Aorta (tissue), 5 donors: ENCODE data around the gene SHB. TPM values are rescaled to one million over a fixed set of nuclear protein-coding genes. Genes with fewer than 3 reads are reported as not detected.
A peak's percentile ranks its signal among the peaks of the same experiment; 100 is the strongest.

ENCODE experiments used
- ATAC-seq: fragments of 200-7000 bp; cut with Tn5 transposase; one replicate; pipeline ENCODE4 v1.9.1; 2022; ENCODE audit warnings: moderate library complexity; ENCODE audit not compliant: low FRiP score
- DNase-seq, 2 donors: peaks; one replicate each; pipeline ENCODE4 v3.0.0-alpha.2; 2020
- H3K27ac ChIP-seq, 2 donors: one replicate each; pipeline ENCODE4 v1.5.1; 2013; ENCODE audit warnings: low read length in 2 of 2, mild to moderate bottlenecking in 2 of 2, moderate library complexity in 2 of 2, control low read depth in 1 of 2, inconsistent platforms in 1 of 2, low read depth in 1 of 2
- H3K27me3 ChIP-seq, 2 donors: one replicate each; pipeline ENCODE4 v1.6.1; 2013; ENCODE audit warnings: control low read depth in 1 of 2, low read length in 1 of 2, mild to moderate bottlenecking in 1 of 2, moderate library complexity in 1 of 2; ENCODE audit not compliant: insufficient read depth in 2 of 2, control insufficient read depth in 1 of 2
- H3K36me3 ChIP-seq, 2 donors: one replicate each; pipeline ENCODE4 v1.6.1; 2013; ENCODE audit warnings: control low read depth in 1 of 2, low read length in 1 of 2, mild to moderate bottlenecking in 1 of 2; ENCODE audit not compliant: insufficient read depth in 2 of 2, control insufficient read depth in 1 of 2
- H3K4me1 ChIP-seq, 2 donors: one replicate each; pipeline ENCODE4 v1.6.1; 2013; ENCODE audit warnings: low read length in 2 of 2, control low read depth in 1 of 2, mild to moderate bottlenecking in 1 of 2, moderate library complexity in 1 of 2; ENCODE audit not compliant: insufficient read depth in 2 of 2, control insufficient read depth in 1 of 2
- H3K4me3 ChIP-seq, 2 donors: one replicate each; pipeline ENCODE4 v1.5.1; 2013; ENCODE audit warnings: low read length in 2 of 2, control low read depth in 1 of 2, mild to moderate bottlenecking in 1 of 2
- H3K9me3 ChIP-seq: one replicate; pipeline ENCODE4 v1.6.1; 2013; ENCODE audit warnings: mild to moderate bottlenecking, low read length; ENCODE audit not compliant: control insufficient read depth
- WGBS, 2 donors: extraction: QIAGEN DNeasy Blood & Tissue Kit; methylation state at CpG; one replicate each; pipeline ENCODE4 v1.1.7; 2013; 5-methylcytosine and 5-hydroxymethylcytosine counted together
- intact Hi-C, 2 donors: fragments of 100-400 bp; cut with DNase I; formaldehyde crosslinking; loops; one replicate each; pipeline versions ENCODE4 v1.14.2 to v1.15.0; 2022
- polyA plus RNA-seq, 2 donors: library from polyadenylated mRNA; stranded (reverse); fragments of 200-250 nt; gene quantifications; one replicate each; pipeline ENCODE4 v1.2.3, GENCODE V29; 2013
- total RNA-seq, 2 donors: library from RNA; stranded (reverse); fragmentation: NEBNext Ultra II Directional; extraction: Animal tissue kit (Norgen Biotek cat#: 25700); gene quantifications; one replicate each; pipeline ENCODE4 v1.2.1, GENCODE V29; 2021
- donor health status: healthy with polysubstance abuse.
- donor health status: Bipolar disorder and iron deficiency.
- donor health status: DM: no; HTN: no; CAD: no.
- donor health status: DM: no; HTN: no; CAD: no.
- donor health status: DM: yes; HTN: yes; CAD: no.

SHB gene
- total and polyA plus RNA-seq, 4 donors, result 3.5 to 29.3 (median 17.2) TPM

DNA sequence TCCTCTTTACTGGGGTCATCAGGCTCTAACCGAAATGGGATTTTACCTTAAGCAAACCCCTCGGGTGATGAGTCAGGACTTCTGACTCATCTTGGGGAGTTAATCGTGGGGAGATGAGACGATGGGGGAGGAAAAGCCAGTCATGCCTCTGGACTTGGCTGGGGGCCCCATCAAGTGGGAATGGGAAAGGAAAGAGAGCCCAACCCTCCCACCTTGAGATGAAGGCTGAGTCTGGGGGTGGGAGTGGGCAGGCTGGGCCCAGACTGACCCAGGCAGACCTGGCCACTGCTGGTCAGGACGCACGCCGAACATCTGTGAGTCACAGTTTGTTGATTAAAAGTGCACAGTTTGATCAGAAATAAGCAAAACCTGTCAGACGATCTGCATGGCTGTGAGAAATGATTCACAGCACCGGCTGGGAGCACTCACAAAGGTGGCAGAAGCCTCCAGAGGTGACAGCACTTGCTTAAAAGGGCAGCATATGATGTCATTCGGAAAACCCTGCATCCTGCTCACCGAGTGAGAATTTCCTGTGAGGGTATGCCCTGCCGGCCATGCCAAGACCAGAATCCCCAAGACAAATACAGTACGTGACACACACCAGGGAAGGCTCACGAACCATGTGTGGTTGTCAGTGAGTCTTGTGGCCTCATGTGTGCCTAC, 115.1 kb downstream of the SHB start:
- Histone ChIP-seq H3K4me1 (no peaks in the 10 kb centered on the region), H3K36me3 (no peaks in the 10 kb centered on the region), H3K9me3 (no peaks in the 10 kb centered on the region), H3K27me3 (no peaks in the 10 kb centered on the region), H3K27ac (no peak overlapping the region), H3K4me3 (no peak overlapping the region)
- peak; percentile 45 for ATAC-seq
- intact Hi-C loops, result loop anchor here in 1 of 2 donors (10.0 kb wide), 1 partner anchor 441 kb away; the partner anchor contains the start of gene ALDH1B1
- WGBS, 2 donors, result 10 to 13% methylated on average over 14 of the region's 14 CpGs
- DNase-seq, result peak; percentile 81 to 82

DNA sequence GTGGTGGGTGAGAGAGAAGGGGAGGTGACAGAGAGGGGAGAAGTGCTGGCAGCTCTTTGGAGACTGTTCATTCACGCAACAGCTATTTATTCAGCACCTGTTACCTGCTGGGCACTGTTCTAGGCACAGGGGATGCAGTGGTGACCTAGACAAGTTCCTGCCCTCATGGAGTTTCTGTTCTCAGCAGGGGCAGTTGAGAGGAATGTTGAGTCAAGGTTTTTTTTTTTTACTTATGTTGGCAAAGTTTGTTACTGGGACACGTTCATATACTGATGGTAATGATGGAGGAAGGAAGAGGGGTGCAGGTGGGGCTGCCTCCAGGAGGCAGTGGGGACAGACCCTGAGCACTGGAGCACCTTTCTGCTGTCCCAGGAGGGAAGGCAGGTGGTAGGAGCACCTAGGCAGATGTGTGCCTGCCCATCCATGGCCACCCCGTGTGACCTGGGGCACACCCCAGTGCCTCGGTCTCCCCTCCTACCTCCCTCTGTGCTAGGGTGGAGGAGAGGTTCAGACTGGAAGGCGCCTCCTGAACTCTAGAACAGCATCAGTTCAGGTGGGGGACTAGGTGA, 115.7 kb downstream of the SHB start:
- ATAC-seq, result no peak
- no peaks in the 10 kb centered on the region for H3K27me3 ChIP-seq
- H3K9me3 ChIP-seq, result no peaks in the 10 kb centered on the region
- intact Hi-C loops, result loop anchor here in 1 of 2 donors (10.0 kb wide), 1 partner anchor 442 kb away; the partner anchor contains the start of gene ALDH1B1
- 93% methylated on average over 5 of the region's 5 CpGs for WGBS, 2 donors
- no peak overlapping the region for H3K4me3 ChIP-seq
- peaks cover 0 to 1% of the 10 kb centered on the region in 2 donors for H3K4me1 ChIP-seq
- no peaks in the 10 kb centered on the region for H3K36me3 ChIP-seq
- peak overlapping the region in 1 of 2 donors; percentile 9 for H3K27ac ChIP-seq
- DNase-seq, result no peak

DNA sequence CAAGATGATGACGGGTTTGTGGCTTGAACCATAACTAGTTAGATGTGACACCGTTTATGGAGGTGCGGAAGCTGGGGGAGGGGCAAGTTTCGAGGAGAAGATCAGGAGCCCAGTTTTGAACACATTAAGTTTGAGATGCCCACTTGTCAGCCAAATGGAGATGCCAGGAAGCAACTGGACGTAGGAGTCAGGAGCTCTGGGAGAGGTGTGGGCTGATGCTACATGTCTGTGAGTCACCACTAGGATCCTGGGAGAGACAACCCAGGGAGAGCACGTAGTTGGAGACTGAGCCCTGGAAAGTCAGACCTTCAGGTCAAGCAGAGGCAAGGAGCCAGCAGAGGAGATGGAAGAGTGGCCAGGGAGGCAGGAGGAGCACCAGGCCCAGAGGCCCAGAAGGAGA, 116.3 kb downstream of the SHB start:
- intact Hi-C loops, result loop anchor here in 1 of 2 donors (10.0 kb wide), 1 partner anchor 442 kb away; the partner anchor contains the start of gene ALDH1B1
- H3K36me3 ChIP-seq, result no peaks in the 10 kb centered on the region
- H3K27me3 ChIP-seq, result no peaks in the 10 kb centered on the region
- peaks cover 0 to 3% of the 10 kb centered on the region in 2 donors for H3K4me1 ChIP-seq
- H3K9me3 ChIP-seq, result no peaks in the 10 kb centered on the region
- 80 to 84% methylated on average over 6 of the region's 6 CpGs for WGBS, 2 donors
- peak overlapping the region in 1 of 2 donors; percentile 9 for H3K27ac ChIP-seq
- no peak overlapping the region for H3K4me3 ChIP-seq
- no peak for DNase-seq
- no peak for ATAC-seq

DNA sequence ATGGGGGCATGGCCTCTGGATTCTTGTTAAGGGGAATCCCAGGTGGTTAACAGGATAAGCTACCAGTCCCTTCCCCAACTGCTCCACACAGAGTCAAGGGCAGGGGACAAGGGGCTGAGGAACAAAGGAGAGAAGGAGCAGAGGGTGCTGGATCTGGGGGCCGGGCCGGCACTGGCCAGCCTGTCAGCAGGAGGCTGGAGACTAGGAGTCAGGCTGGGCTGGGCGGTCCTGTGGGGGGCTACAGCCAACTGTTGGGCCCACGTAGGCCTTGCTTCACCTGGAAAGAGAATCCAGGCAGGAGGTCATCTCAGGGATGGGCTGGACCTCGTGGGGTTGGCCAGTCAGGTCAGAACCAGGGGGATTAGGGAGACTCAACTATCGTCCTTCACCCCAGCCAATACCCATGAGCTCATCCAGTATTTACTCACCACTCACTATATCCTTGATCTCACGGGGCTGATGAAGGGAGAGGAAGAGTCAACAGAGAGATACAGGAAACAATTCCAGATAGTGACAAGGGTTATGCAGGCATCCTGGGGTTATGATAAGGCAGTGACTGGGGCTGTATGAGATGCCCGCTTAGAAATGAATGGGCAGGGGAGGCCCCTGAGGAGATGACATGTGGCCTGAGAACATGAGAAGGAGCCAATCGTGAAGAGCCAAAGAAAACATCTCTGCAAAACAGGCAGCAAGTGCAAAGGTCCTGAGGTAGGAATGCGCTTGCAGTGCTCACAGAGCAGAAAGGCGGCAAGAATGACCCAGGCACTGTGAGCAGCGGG, 117.2 kb downstream of the SHB start:
- no peak for DNase-seq
- WGBS, 2 donors, result 77 to 80% methylated on average over 12 of the region's 12 CpGs
- Histone ChIP-seq H3K4me3 (no peak overlapping the region), H3K4me1 (peaks cover 0 to 3% of the 10 kb centered on the region in 2 donors), H3K27ac (no peak overlapping the region), H3K27me3 (no peaks in the 10 kb centered on the region), H3K36me3 (no peaks in the 10 kb centered on the region), H3K9me3 (no peaks in the 10 kb centered on the region)
- ATAC-seq, result no peak
- intact Hi-C loops, result loop anchor here in 1 of 2 donors (10.0 kb wide), 1 partner anchor 443 kb away; the partner anchor contains the start of gene ALDH1B1

DNA sequence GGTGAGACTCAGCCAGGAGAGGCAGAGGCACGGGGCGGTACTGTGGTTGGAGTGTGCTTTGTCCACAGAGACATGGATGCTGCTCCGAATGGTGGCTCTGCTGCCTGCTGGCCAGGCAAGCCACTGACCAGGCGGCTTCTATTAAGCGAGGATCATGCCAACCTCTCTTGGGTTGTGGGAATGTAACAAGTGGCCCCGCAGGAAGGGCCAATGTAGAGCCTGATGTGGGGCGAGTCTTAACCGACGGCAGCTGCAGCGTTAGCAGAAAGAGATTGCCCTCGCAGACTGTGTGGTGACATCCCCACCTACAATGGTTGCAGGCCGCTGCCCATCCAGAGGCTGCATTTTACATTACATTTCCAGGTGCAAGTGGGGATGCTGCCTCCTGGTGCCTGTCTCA, 118.5 kb downstream of the SHB start:
- intact Hi-C loops, result loop anchor here in 1 of 2 donors (10.0 kb wide), 1 partner anchor 444 kb away; the partner anchor contains the start of gene ALDH1B1
- 91 to 95% methylated on average over 12 of the region's 12 CpGs for WGBS, 2 donors

DNA sequence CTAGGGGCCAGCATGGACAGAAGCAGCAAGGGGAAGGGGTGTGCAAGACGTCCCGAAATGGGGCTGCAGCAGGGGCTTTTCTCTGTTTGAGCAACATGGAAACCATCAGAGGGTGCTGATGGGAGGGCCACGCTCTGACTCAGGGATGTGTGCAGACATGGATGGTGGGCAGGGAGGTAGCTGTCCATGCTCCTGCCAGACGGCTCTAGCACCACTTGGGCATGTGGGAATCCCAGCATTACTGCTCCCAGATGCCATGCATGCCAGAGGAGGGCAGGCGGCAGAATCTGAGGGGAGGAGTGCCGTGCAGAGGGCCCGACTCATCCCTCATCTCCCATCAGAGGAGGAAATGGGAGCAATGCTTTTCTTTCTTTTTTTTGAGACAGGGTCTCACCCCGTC, 119.5 kb downstream of the SHB start:
- no peaks in the 10 kb centered on the region for H3K9me3 ChIP-seq
- 67 to 72% methylated on average over 8 of the region's 8 CpGs for WGBS, 2 donors
- no peak overlapping the region for H3K4me3 ChIP-seq
- no peaks in the 10 kb centered on the region for H3K27me3 ChIP-seq
- intact Hi-C loops, result no loop called here
- peaks cover 0 to 3% of the 10 kb centered on the region in 2 donors for H3K4me1 ChIP-seq
- H3K36me3 ChIP-seq, result no peaks in the 10 kb centered on the region
- no peak overlapping the region for H3K27ac ChIP-seq
- DNase-seq (no peak), ATAC-seq (no peak)

More for the DNA sequence above, 118.5 kb downstream of the SHB start:
- no peak for DNase-seq
- no peak overlapping the region for H3K4me3 ChIP-seq
- no peak overlapping the region for H3K27ac ChIP-seq
- H3K4me1 ChIP-seq, result peaks cover 0 to 3% of the 10 kb centered on the region in 2 donors
- no peaks in the 10 kb centered on the region for H3K36me3 ChIP-seq
- H3K9me3 ChIP-seq, result no peaks in the 10 kb centered on the region
- ATAC-seq, result no peak
- no peaks in the 10 kb centered on the region for H3K27me3 ChIP-seq

DNA sequence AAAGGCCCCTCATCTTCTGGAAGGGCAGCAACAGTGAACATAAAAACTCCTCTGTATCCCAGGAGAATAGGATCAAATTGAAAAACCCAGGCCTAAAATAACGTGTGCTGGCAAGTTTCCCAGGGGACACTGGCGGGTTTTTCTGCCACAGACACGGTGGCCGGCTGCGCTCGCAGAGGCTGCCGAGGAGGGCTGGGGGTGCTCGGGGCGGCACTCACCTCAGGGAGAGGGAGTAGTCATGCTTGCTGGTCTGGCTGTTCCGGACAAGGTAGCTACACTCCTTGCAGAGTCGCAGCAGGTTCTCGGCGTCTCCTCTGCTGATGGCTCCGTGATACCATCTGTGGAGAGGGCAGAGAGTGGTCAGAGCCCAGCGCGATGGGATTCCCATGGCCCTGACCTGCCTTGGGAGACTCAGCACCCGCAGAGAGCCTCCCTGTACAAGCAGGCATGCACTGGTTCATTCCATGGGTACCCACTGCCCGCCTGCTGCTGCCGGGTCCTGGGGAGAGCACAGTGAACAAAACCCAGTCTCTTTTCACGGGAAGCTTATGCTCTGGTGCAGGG, 120.5 kb downstream of the SHB start:
- 49 to 51% methylated on average over 20 of the region's 20 CpGs for WGBS, 2 donors

DNA sequence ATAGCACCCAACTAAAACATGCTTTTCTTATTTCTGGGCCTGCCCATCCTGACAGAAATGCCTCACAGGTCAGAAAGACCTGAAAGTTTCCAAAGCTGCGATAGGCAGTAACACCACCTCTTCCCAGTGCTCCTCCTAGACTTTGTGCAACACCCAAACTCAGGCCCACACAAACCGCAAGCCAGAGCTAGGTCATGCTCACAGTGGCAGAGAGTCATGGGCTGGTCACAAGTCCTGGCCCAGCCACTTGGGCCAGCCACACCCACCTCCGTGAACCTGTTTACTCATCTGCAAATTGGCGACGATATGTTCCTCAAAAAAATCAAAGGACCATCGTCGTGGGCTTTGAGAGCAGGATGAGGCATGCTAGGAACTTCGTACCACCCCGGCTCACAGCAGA, 121.0 kb downstream of the SHB start:
- no peak overlapping the region for H3K27ac ChIP-seq

More for the DNA sequence above, 120.5 kb downstream of the SHB start:
- DNase-seq, result no peak
- Histone ChIP-seq H3K4me1 (peaks cover 0 to 3% of the 10 kb centered on the region in 2 donors), H3K4me3 (no peak overlapping the region), H3K27me3 (no peaks in the 10 kb centered on the region), H3K36me3 (no peaks in the 10 kb centered on the region), H3K27ac (no peak overlapping the region), H3K9me3 (no peaks in the 10 kb centered on the region)
- intact Hi-C loops, result no loop called here
- no peak for ATAC-seq

More for the DNA sequence above, 121.0 kb downstream of the SHB start:
- Histone ChIP-seq H3K4me3 (no peak overlapping the region), H3K9me3 (no peaks in the 10 kb centered on the region), H3K27me3 (no peaks in the 10 kb centered on the region), H3K4me1 (peaks cover 0 to 3% of the 10 kb centered on the region in 2 donors), H3K36me3 (no peaks in the 10 kb centered on the region)
- DNase-seq (no peak), ATAC-seq (no peak)
- 20 to 28% methylated on average over 9 of the region's 9 CpGs for WGBS, 2 donors
- intact Hi-C loops, result no loop called here
